PC-9 (cell line): ENCODE measurements around the gene MYO18A. TPM values are rescaled to one million over a fixed set of nuclear protein-coding genes. Genes with fewer than 3 reads are reported as not detected.

Experiments used
- BruUV-seq: library from RNA; stranded (reverse); fragments of 400-500 nt; replicated peaks from 2 replicates; lab custom pipeline; 2021; lab: Mats Ljungman, UMichigan
- CTCF ChIA-PET: fragments of 300-600 bp; sonication (Branson Sonifier 250); formaldehyde crosslinking; loops from one replicate; lab custom pipeline; 2022; ENCODE audit warnings: antibody characterized with exemption; lab: Charles Lee
- POLR2A ChIA-PET: fragments of 300-600 bp; sonication (Branson Sonifier 250); formaldehyde crosslinking; loops from one replicate; lab custom pipeline; 2022; ENCODE audit warnings: antibody characterized with exemption; ENCODE audit not compliant: unreplicated experiment; lab: Charles Lee
- DNase-seq, 2 experiments: peaks; one replicate each; pipeline versions ENCODE4 v3.0.0 to v3.0.0-alpha.2; 2015 to 2022; ENCODE audit warnings: mixed read lengths in 1 of 2
- H2AFZ ChIP-seq: fragments of 200-600 bp; sonication (generic); 2 replicates; pipeline ENCODE4 v1.8.1; 2017; ENCODE audit warnings: antibody characterized with exemption
- H3F3A ChIP-seq: fragments of 200-600 bp; sonication (generic); 2 replicates; pipeline ENCODE4 v1.8.1; 2017; ENCODE audit warnings: antibody characterized with exemption, mild to moderate bottlenecking, low read depth; ENCODE audit not compliant: insufficient read depth
- H3K27ac ChIP-seq: fragments of 200-600 bp; sonication (generic); 2 replicates; pipeline ENCODE4 v1.6.1; 2016; ENCODE audit warnings: mixed run types
- H3K27me3 ChIP-seq: fragments of 200-600 bp; sonication (generic); 2 replicates; pipeline ENCODE4 v1.6.1; 2016; ENCODE audit warnings: low read depth, mixed run types; ENCODE audit not compliant: insufficient read depth
- H3K36me3 ChIP-seq: fragments of 200-600 bp; sonication (generic); 2 replicates; pipeline ENCODE4 v1.6.1; 2016; ENCODE audit warnings: low read depth, mixed run types
- H3K4me1 ChIP-seq: fragments of 200-600 bp; sonication (generic); replicated peaks from 2 replicates; pipeline ENCODE4 v1.6.1; 2016; ENCODE audit warnings: mixed run types; ENCODE audit not compliant: insufficient read depth
- H3K4me2 ChIP-seq: fragments of 200-600 bp; sonication (generic); 2 replicates; pipeline ENCODE4 v1.6.1; 2017; ENCODE audit warnings: mixed run types
- H3K4me3 ChIP-seq: fragments of 200-600 bp; sonication (generic); 2 replicates; pipeline ENCODE4 v1.6.1; 2016; ENCODE audit warnings: mixed run types
- H3K79me2 ChIP-seq: fragments of 200-600 bp; sonication (generic); 2 replicates; pipeline ENCODE4 v1.6.1; 2017; ENCODE audit warnings: low read depth, mixed run types
- H3K9me2 ChIP-seq: fragments of 200-600 bp; sonication (generic); 2 replicates; pipeline ENCODE4 v1.8.1; 2017; ENCODE audit warnings: mild to moderate bottlenecking; ENCODE audit not compliant: insufficient read depth
- H3K9me3 ChIP-seq: fragments of 200-600 bp; sonication (generic); 2 replicates; pipeline ENCODE4 v1.8.1; 2016; ENCODE audit warnings: low read depth; ENCODE audit not compliant: insufficient read depth
- H4K20me1 ChIP-seq: fragments of 200-600 bp; sonication (generic); 2 replicates; pipeline ENCODE4 v1.8.1; 2017; ENCODE audit not compliant: insufficient read depth
- EZH2 ChIP-seq: fragments of 200-600 bp; sonication (generic); IDR thresholded peaks from 2 replicates; pipeline ENCODE4 v1.8.0; 2017; ENCODE audit warnings: antibody characterized with exemption, low read depth
- intact Hi-C: fragments of 100-400 bp; cut with micrococcal nuclease; formaldehyde crosslinking; loops from one replicate; pipeline ENCODE4 v1.10.0; 2022; ENCODE audit not compliant: unreplicated experiment
- total RNA-seq: library from RNA; stranded (reverse); gene quantifications from 2 replicates; pipeline ENCODE4 v1.2.3, GENCODE V29; 2021
- TF ChIP-seq, protein P1 (sequence below): fragments of 200-600 bp; sonication (generic); conservative IDR thresholded peaks from 2 replicates; pipeline ENCODE4 v1.6.1; 2017; ENCODE audit warnings: mixed run types, antibody characterized with exemption, mild to moderate bottlenecking, moderate library complexity

MYO18A gene
- total RNA-seq, 1 experiment from 2014 or later: 150 TPM

DNA sequence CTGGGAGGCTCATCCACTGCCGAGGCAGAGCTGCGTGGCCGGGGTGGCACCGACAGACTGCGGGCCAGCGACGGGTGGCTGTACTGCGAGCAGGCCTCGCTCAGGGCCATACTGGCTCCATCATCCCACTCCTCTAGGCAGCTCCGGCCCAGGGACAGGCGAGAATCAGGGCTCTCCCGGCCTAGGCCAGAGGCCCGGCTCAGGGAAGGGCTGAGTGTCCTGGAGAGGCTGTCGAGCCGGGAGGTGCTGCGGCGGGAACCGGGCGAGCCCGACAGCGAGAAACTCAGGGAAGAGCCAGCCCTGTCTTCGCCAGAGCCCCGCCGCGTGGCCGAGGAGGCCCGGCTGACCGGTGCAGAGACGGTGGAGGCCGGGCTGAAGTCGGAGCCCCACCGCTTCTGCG, 99.9 kb downstream of the MYO18A start:
- ChIA-PET CTCF (interaction anchor here (0.6 kb wide), 1 partner anchor 318 kb away, joined by 5 read pairs; no protein-coding TSS in a partner anchor), POLR2A (no interaction called here)
- H3K27ac ChIP-seq: no peak overlapping the region
- H4K20me1 ChIP-seq: peaks cover 9% of the 10 kb centered on the region; the same call in 1 of the 2 replicates
- DNase-seq: no peak
- no peaks in the 10 kb centered on the region for H3K79me2 ChIP-seq
- intact Hi-C loops: no loop called here
- no peaks in the 10 kb centered on the region; the same call in 1 of the 2 replicates for H3F3A ChIP-seq
- TF ChIP-seq, protein P1, sequence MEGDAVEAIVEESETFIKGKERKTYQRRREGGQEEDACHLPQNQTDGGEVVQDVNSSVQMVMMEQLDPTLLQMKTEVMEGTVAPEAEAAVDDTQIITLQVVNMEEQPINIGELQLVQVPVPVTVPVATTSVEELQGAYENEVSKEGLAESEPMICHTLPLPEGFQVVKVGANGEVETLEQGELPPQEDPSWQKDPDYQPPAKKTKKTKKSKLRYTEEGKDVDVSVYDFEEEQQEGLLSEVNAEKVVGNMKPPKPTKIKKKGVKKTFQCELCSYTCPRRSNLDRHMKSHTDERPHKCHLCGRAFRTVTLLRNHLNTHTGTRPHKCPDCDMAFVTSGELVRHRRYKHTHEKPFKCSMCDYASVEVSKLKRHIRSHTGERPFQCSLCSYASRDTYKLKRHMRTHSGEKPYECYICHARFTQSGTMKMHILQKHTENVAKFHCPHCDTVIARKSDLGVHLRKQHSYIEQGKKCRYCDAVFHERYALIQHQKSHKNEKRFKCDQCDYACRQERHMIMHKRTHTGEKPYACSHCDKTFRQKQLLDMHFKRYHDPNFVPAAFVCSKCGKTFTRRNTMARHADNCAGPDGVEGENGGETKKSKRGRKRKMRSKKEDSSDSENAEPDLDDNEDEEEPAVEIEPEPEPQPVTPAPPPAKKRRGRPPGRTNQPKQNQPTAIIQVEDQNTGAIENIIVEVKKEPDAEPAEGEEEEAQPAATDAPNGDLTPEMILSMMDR: no peak
- TF ChIP-seq EZH2: no peak
- no peak overlapping the region for H3K4me3 ChIP-seq
- H3K4me2 ChIP-seq: no peak overlapping the region
- H3K9me2 ChIP-seq: no peaks in the 10 kb centered on the region
- H3K4me1 ChIP-seq: no peaks in the 10 kb centered on the region
- no TSS peak for BruUV-seq
- no peak overlapping the region for H2AFZ ChIP-seq
- no peaks in the 10 kb centered on the region for H3K9me3 ChIP-seq
- H3K36me3 ChIP-seq: peaks cover 10% of the 10 kb centered on the region; the same call in 1 of the 2 replicates
- H3K27me3 ChIP-seq: no peaks in the 10 kb centered on the region

DNA sequence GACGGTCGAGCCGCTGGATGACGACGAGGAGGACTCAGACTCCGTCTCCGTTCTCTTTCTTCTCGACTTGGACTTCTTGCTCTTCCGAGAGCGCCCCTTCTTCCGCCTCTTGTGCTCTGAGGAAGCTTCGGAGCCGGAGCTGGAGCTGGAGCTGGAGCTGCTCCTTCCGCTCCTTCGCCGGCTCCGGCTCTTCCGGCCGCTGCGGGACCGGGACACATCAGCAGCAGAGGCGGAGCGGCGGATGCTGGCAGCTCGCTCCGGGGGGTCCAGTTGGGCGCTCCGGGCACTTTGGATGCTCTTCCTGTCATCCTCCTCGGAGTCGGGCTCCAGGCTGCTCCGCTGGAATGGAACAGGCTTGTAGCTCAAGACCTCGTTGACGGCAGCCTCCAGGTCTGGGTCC, 100.3 kb downstream of the MYO18A start:
- no peak for TF ChIP-seq EZH2
- TF ChIP-seq, protein P1: no peak
- H3K9me2 ChIP-seq: no peaks in the 10 kb centered on the region
- no peak for DNase-seq
- H3K9me3 ChIP-seq: no peaks in the 10 kb centered on the region
- H4K20me1 ChIP-seq: peaks cover 10% of the 10 kb centered on the region; the same call in 1 of the 2 replicates
- ChIA-PET POLR2A (no interaction called here), CTCF (interaction anchor here (0.6 kb wide), 1 partner anchor 317 kb away, joined by 5 read pairs; no protein-coding TSS in a partner anchor)
- no TSS peak for BruUV-seq
- H3K79me2 ChIP-seq: no peaks in the 10 kb centered on the region
- peaks cover 10% of the 10 kb centered on the region; the same call in 1 of the 2 replicates for H3K36me3 ChIP-seq
- no peak overlapping the region for H3K27ac ChIP-seq
- no peaks in the 10 kb centered on the region for H3K4me1 ChIP-seq
- H3K4me2 ChIP-seq: no peak overlapping the region
- H3K4me3 ChIP-seq: no peak overlapping the region
- no peak overlapping the region for H2AFZ ChIP-seq
- no peaks in the 10 kb centered on the region; the same call in 1 of the 2 replicates for H3F3A ChIP-seq
- intact Hi-C loops: no loop called here
- no peaks in the 10 kb centered on the region for H3K27me3 ChIP-seq

DNA sequence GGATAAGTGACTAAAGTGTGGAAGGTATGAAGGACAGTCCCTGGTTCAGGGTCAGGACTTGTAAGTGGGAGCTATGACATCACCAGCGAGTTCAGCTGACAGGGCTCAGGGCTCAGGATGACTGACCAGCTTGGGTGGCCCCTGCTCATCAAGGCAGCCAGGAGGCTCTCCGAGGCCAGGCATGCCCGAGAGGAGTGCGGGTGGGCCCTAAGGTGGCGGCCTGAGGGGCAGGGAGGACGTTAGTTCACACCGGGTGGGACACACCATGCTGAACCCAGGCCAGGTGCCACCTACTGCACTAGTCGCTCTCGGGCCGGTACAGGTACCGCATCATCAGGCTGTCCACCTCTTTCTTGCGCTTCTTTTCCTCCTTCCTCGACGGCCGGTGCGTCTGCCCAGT, 100.8 kb downstream of the MYO18A start:
- no peak for TF ChIP-seq EZH2
- TF ChIP-seq, protein P1: no peak
- H3K27me3 ChIP-seq: no peaks in the 10 kb centered on the region
- intact Hi-C loops: no loop called here
- H3K4me1 ChIP-seq: no peaks in the 10 kb centered on the region
- ChIA-PET POLR2A (no interaction called here), CTCF (no interaction called here)
- no peaks in the 10 kb centered on the region for H3K79me2 ChIP-seq
- peaks cover 10% of the 10 kb centered on the region; the same call in 1 of the 2 replicates for H4K20me1 ChIP-seq
- no TSS peak for BruUV-seq
- H3K9me2 ChIP-seq: no peaks in the 10 kb centered on the region
- H3K4me3 ChIP-seq: no peak overlapping the region
- H3K9me3 ChIP-seq: no peaks in the 10 kb centered on the region
- H2AFZ ChIP-seq: no peak overlapping the region
- H3K27ac ChIP-seq: no peak overlapping the region
- no peaks in the 10 kb centered on the region; the same call in 1 of the 2 replicates for H3F3A ChIP-seq
- DNase-seq: no peak
- H3K4me2 ChIP-seq: no peak overlapping the region
- H3K36me3 ChIP-seq: peaks cover 10% of the 10 kb centered on the region; the same call in 1 of the 2 replicates
